Duodenal mucosa (tissue), 2 donors: ENCODE results near the gene SHANK2.

Experiments used
- H3K27ac ChIP-seq: one replicate; pipeline ENCODE4 v1.7.0; 2013; ENCODE audit warnings: low read depth, low read length
- H3K27me3 ChIP-seq, 2 donors: one replicate each; pipeline ENCODE4 v1.7.0; 2013; ENCODE audit warnings: low read length in 2 of 2, control low read depth in 1 of 2; ENCODE audit not compliant: insufficient read depth in 2 of 2, control insufficient read depth in 1 of 2
- H3K36me3 ChIP-seq, 2 donors: one replicate each; pipeline ENCODE4 v1.7.0; 2013; ENCODE audit warnings: low read length in 2 of 2, control low read depth in 1 of 2; ENCODE audit not compliant: insufficient read depth in 2 of 2, control insufficient read depth in 1 of 2
- H3K4me1 ChIP-seq, 2 donors: one replicate each; pipeline ENCODE4 v1.7.0; 2013; ENCODE audit warnings: low read length in 2 of 2, control low read depth in 1 of 2; ENCODE audit not compliant: insufficient read depth in 2 of 2, control insufficient read depth in 1 of 2
- H3K4me3 ChIP-seq, 2 donors: one replicate each; pipeline ENCODE4 v1.7.0; 2013; ENCODE audit warnings: low read length in 2 of 2, low read depth in 1 of 2
- H3K9ac ChIP-seq, 2 donors: one replicate each; pipeline ENCODE4 v1.7.0; 2013; ENCODE audit warnings: low read length in 2 of 2, low read depth in 1 of 2
- H3K9me3 ChIP-seq, 2 donors: one replicate each; pipeline ENCODE4 v1.7.0; 2013; ENCODE audit warnings: low read length in 2 of 2, control low read depth in 1 of 2; ENCODE audit not compliant: control insufficient read depth in 1 of 2

Gene SHANK2

GRCh38 chr11:71202598-71202944 lies 49.8 kb downstream of the SHANK2 start:
- Histone ChIP-seq H3K4me3 (no peak overlapping the region), H3K36me3 (no peaks in the 10 kb centered on the region), H3K4me1 (peaks cover 0 to 2% of the 10 kb centered on the region in 2 donors), H3K27ac (no peak overlapping the region), H3K27me3 (no peaks in the 10 kb centered on the region), H3K9me3 (no peaks in the 10 kb centered on the region), H3K9ac (no peak overlapping the region)
